Measurements from ENCODE around the gene PCYT1B.
"Not testable (repeated sequence)": the region's sequence is repeated elsewhere in the genome, so short reads cannot be mapped to it uniquely, and the experiment has no call there.

Gene PCYT1B

DNA sequence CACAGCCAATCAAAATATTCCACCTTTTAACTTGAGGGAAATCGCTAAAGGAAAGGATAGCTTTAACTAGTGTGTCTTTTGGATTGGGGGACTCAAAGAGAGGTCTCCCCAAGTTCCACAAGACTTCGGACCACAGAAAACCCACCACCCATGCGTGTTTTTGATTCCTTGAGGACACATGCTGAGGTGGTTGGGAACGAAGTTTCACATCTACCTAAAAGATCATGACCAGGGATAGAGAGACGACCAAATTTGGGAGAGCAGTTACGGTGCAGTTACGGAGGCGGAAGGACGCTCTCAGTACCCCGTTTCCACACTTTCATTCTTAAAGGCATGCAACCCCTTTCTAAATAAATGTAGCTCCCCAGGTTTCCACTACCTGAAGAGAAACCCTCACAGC is 1.1 kb downstream of the PCYT1B start:
- no peak for DNase-seq (ENCODE audit: low read depth)

DNA sequence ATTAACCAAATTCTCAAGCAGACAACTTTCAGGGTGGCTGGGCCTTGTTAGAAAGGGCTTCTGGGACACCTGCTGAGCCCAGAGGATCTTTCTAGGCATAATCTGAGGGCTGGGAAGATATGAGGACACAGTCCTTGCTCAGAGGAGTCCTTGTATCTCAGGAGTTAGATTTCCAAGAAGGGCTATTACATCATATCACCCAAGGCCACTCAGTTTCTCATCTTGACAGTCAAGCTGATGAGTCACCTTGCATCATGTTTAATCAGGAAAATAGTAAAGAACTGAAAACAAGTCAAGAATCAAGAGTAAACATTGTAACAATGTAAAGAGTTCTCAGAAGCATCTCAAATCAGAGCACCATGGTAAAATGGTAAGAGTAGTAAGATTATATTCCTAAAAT is 4.0 kb downstream of the PCYT1B start:
- no peak for DNase-seq (ENCODE audit: low read depth)

DNA sequence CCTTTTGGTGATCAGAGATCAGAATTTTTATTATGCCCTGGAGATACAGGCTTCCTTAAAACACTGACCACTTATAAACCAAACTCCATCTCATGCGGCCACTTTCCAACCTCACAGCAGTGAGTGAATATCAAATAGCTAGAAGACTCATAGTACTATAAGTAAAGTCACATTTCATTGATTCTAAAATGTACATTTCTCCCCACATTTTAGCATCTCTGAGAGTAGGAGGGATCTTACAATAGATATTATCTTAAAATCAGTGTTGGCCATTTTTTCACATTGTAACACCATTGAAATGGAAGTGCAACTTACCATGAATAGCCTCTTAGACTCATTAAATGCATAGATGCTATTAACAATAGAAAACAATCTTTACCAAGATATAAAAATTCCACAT is 17.4 kb downstream of the PCYT1B start:
- no peak for DNase-seq (ENCODE audit: low read depth)

DNA sequence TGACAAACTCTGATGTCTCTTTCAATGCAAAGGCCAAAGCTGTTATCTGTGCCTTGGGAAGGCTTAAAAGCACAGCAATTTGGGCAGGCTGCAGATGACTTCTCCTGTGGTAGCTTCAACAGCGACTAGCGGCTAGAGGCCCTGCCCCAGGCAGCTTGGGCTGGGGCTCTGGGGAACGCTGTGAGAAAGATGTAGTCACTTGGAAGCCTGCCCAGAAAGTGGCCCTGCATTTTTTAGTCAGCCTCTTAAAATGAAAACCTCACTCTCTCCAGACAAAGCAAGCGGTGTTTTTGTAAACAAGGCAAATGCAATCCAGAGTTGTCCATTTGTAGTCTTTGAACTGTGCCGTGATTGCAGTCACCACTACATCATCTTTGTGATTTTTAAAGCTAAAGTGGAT is 27.5 kb downstream of the PCYT1B start:
- peak; percentile 14 for DNase-seq (ENCODE audit: low read depth)

DNA sequence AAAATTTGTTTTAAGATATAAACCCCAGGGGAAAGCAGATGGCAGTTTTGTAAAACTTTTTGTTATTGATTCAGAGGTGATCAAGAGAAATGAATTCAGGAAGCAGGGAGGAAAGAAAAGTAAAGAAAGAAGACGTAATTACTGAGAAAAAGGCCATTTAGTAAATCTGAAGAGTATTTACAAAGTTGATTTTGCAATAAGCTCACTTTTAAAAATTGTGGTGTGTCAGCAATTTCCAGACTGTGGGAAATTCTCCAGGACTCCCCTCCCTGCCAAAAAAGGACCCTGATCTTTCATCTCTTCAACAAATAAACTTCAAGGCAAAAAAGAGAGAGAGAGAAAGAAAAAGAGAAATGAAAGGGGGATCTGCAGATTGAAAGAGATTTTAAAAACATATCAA is 36.6 kb downstream of the PCYT1B start:
- DNase-seq (ENCODE audit: low read depth): no peak

DNA sequence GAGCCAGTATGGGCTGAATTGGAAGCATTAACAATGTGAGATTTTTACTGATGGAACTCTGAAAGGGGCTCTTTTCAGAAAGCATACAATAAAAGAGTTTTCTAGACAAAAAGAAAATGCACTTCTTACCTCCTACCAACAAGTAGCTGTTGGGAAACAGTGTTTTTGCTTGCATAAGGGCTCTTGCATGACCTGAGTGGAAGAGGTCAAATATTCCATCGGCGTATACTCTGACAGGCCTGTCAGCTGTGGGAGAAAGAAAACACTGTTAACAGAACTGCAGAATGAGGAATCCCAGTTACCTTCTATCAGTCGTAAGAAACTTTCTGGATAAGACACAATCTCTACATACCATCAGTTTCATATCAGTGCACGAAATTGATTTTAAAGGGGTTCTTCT is 39.5 kb downstream of the PCYT1B start:
- DNase-seq (ENCODE audit: low read depth): no peak

DNA sequence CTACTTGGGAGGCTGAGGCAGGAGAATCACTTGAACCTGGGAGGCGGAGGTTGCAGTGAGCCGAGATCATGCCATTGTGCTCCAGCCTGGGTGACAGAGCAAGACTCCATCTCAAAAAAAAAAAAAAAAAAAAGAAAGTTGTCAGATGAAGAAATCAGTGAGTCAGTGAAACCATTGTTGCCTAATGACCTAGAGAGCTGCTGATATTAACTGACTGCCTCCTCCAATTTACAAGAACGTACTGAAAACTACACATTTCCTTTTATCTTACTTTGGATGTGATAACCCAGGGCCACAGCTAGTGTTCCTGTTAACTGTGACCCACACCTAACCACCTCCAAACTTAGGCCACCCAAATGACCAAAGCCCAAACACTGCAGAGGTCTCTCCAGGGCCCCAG is 41.2 kb downstream of the PCYT1B start:
- DNase-seq (ENCODE audit: low read depth): not testable (repeated sequence)

DNA sequence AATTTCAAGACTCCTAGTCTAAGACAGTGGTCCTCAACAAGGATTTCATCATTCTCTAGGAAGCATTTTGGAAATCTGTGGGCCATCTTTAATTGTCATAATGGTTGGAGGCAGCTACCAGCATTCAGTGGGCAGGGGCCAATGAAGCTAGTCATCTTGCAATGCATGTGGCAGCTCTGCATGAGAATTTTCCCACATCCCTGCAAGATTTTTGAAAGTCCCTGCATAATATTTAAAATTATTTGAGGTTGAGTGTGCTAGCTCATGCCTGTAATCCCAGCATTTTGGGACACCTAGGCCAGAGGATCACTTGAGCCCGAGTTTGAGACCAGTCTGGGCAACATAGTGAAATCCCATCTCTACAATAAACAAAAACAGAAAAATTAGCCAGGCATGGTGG is 44.0 kb downstream of the PCYT1B start:
- no peak for DNase-seq (ENCODE audit: low read depth)

DNA sequence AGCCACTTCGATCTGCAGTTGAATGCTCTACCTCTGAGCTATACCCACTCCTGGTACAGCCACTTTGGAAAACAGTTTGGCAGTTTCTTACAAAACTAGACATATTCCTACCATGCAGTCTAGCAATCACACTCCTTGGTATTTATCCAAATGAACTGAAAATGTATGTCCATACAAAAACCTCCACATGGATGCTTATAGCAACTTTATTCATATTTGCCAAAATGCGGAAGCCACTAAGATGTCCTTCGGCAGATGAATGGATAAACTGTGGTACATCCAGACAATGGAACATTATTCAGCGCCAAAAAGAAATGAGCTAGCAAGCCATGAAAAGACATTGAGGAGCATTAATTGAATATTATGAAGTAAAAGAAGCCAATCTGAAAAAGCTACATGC is 45.3 kb downstream of the PCYT1B start:
- DNase-seq (ENCODE audit: low read depth): no peak

DNA sequence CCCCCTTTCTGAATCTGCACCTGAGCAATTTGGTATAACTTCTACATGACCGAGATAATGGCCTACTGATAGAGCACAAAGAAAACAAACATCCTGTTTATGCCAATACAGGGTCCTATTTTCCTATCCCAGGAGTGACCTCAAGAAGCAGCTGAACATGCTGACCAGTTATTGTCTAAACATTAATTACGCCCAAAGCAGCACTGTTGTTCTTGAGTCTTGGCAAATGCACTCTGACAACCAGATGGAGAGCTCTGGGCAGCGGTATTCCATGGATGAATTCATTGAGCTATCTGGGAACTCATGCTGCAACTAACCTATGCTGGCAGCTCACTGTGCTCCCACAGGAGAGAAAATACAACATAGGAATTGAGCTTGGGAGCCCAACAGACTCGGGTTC is 52.6 kb downstream of the PCYT1B start:
- DNase-seq (ENCODE audit: low read depth): no peak

DNA sequence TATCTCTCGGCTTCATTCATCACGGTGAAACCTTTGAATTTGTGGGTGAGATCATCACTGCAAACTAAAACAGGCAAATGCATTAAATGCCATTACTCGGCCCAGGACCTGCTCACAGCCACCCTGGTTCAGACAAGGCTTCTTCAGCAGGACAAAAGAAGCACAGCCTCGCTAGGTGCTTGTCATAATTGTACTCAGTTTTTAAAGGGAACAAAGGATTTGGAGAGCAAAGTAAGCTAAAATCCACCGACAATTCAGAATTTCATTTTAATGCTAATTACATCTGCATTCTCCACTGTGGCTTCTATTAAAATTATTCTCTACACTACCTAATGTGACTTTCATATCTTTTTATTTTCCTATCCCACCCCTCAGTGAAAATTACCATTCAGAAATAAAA is 57.0 kb downstream of the PCYT1B start:
- no peak for DNase-seq (ENCODE audit: low read depth)

DNA sequence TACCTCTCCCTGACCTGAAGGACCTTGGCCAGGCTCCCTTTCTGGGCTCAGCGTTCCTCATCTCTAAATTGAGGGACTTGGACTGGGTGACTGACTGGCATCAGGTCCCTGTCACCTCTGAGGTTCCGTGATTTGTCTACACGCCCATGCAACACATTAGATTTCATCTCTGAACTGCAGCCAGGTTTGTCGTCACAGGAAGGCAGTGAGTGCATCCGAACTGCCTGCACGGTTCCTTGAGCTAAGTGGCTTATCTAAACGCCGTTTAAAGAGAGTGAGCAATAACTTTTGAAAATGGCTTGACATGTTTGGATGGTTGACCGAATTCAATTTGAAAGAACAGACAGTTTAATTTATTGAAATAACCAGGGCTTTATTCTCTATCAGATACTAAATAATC is 70.1 kb downstream of the PCYT1B start:
- DNase-seq (ENCODE audit: low read depth): no peak

DNA sequence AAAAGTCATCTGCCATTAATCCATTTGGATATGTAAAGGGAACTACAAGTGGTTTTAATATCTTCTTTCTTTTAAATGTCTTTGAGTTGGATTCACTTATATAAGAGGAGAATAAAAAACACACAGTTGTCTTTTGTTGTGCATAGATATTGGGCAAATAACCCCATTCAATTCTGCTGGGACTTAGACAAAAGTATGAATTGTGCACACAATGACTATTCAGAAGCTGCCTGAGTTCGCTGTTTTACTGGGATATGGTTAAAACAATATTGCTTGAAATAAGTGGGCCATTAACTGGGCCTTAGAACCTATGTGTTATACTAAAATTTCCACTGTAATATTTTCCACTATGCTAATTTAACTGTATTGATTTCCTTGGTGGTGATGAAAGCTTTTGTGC is 71.7 kb downstream of the PCYT1B start:
- no peak for DNase-seq (ENCODE audit: low read depth)

DNA sequence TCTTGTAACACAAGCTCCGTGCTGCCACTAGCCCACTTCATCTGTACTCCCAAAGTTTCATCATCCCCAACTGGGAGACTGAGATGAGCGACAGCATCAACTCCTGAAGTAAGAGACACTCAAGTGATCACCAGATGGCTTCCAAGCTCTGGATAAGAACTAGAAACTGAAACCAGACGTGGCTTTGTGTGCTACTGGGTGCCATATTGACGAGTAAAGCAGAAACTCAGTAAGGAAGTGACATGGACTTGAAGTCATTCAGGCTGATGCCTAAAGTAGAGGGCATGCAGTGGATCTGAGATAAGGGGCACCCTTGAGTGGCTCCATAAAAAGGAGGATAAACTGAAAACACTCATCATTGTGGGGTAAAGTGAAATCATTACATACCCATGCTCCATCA is 72.4 kb downstream of the PCYT1B start:
- no peak for DNase-seq (ENCODE audit: low read depth)

DNA sequence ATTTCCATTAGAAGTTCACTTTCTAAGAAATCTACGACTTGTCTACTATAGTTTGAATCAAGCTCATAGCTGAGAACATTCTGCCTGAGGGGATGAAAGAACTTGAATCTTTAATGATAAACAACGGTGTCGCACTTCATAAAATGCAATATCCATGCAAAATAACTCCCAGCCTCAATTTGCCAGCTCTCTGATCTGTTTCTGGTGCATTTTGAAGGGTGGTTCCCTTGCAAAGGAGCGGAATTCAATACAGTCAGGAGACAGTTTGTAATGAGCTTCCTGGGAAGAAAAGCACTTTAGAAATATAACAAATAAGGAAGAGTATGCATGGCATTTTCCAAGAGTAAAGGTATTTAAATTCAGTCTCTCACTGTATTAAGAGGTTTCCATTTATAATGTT is 80.0 kb downstream of the PCYT1B start:
- DNase-seq (ENCODE audit: low read depth): no peak

DNA sequence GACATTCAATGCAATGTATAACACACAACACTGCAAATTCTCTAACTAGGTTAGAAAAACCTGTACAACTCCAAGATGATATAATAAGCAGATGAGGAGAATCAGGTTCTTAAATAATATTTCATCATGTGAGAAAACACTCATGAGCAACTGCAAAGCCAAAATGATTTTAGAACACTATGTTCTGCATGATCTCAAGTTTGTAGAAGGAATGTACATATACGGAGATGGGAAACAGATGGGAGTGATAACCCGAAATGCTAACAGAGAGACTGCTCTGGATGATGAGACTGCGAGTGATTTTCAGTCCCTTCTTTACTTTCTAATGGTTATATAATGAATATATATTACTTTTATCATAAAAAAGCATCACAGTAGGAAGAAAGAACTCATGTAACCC is 80.9 kb downstream of the PCYT1B start:
- DNase-seq (ENCODE audit: low read depth): no peak

DNA sequence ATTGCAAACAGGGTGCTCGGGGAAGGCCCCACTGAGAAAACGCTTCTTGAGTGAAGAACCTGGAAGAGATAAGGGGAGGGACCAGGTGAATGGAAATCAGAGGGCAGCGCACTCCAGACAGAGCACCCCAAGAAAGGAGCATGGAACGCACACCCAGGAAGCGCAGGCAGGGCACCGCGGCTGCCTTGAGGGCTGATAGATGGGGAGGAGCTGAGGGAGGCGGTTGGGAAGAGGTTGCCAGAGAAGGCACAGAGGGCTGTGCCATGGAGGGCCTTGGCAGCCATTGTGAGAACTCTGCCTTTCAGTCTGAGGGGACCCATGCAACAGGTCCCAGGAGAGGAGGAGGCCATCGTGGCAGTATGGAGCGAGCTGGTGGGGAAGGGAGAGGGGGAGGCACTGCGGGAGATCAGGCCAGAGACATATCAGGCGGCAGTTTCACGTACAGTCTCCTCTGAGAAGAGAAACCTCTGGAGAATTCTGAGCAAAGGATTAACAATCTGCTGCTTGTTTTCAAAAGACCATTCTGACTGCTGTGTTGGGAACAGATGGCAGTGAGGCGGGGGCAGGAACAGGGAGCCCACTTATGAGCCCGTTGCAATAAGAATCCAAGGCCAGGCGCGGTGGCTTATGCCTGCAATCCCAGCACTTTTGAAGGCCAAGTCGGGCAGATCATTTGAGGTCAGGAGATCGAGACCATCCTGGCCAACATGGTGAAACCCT is 83.7 kb downstream of the PCYT1B start:
- no peak for DNase-seq (ENCODE audit: low read depth)

DNA sequence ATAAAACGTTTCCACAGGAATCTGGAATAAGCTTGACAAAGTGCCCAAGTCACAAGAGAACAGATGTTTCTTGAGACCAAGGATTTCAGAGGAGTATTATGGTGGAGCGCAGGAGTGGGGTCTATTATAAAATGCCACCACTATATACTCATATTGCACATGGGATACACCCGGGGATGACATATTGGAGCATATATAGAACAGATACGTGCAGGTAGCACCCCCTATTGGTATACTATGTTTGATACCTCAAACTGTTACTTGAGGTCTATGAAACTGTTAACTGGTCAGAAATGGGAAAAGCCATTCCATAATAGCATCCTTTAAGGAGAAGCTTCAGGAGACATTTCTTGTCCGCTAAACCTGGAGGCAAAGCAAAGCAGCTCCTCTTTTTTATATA is 86.0 kb downstream of the PCYT1B start:
- DNase-seq (ENCODE audit: low read depth): no peak

DNA sequence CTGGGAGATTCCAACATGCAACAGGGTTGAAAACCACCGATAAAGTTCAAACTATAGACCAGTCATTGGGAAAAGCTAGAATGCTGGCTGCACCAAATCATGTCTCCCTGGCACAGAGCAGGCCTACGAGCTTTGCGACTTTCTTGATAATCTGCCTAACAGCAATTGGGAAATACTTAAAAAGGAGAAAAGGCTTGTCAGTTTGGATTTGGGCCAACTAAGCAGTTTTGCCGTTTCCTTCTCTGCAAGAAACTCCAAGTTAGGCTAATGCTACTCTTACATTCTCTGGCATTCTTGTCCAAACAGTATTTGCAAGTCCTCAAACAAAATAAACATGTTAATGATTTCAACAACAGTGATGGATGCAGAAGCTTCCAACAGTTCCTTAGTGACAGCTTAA is 94.1 kb downstream of the PCYT1B start:
- no peak for DNase-seq (ENCODE audit: low read depth)

DNA sequence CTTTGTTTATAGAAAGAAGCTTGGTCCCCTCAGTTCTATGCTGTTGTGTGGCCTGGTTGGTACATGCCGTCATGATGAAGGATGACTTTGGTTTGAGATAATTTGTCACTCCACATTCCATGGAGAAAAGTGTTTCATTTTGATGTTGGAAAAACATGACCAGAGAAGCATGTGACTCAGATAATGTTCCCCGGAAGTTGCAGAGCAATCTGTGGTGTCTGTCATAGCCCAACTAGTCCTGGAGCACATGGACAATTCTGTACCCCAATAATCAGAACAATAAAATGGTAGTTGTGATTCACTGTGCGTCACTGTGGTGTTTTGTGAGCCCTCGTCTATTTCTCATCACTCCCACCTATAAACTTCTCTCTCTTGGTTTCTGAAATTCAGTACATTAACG is 97.0 kb downstream of the PCYT1B start:
- no peak for DNase-seq (ENCODE audit: low read depth)

DNA sequence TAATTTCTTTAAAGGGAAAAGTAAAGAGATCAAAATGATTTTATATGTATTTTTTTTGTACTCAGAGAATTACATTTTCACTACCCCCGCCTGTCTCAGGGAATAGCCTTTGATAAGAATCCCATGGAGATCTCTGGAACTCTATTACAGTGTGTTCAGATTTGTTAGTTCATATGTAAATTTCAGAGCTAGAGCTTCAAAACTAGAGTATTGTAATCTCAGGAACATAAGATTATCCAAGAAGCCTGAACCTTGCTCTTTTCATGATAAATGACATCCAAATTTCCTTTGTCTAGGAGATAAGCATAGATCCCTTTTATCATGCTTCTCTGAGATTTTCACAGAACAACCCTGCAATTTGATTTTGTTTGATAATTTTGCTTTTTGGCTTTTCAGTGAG is 99.2 kb downstream of the PCYT1B start:
- DNase-seq (ENCODE audit: low read depth): no peak

DNA sequence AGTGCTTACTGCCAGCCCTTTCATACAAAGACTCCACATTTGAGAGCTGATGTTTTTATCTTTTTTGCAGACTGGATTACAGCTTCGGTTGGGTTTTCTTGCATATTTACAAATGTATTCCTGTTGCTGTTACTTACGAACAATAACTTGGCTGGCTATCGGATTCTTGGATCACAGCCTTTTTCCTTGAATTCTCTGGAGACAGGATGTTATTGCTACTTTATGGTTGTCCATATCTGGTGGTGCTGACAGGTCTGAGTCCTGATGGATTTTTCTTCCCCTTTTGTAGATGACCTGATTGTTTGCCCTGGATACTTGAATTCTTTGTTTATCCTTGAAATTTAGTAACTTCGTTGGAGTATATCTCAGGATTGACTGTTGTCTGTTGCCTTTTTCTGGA is 104.4 kb downstream of the PCYT1B start:
- no peak for DNase-seq (ENCODE audit: low read depth)

DNA sequence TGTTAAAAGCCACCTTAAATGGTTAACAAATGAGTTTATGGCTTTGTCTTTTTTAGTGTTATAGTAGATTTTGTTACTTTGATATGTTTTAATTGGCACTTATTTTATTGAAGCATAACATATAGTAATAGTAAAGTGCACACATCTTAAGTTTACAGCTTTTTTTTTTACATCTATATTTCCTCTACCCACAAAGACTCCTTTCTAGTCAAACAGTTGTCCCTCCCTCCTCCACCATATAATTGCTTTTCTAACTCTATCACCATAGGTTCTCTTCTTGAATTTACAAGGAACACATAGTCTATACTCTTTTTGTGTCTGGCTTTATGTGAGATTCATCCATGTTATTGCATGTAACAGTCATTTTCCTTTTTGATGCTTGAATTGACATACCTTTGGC is 110.6 kb downstream of the PCYT1B start:
- DNase-seq (ENCODE audit: low read depth): no peak

DNA sequence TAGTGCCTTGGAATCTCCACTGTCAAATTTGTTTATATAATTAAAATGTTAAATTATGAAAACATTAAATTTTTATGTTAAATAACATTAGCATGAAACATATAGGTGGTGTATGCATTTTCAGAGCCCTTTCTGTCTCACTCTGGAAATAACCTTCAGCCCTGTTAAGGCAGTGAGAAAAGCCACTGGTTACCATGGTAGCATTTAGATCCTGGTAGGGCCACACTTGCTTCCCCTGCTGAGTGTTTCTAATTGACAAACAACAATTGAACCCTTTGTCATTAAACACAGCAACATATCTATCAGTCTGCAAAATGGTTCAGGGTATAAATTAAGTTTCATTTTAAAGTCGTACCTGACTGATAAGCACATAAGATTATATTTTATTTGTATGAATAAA is 118.5 kb downstream of the PCYT1B start:
- no peak for DNase-seq (ENCODE audit: low read depth)

DNA sequence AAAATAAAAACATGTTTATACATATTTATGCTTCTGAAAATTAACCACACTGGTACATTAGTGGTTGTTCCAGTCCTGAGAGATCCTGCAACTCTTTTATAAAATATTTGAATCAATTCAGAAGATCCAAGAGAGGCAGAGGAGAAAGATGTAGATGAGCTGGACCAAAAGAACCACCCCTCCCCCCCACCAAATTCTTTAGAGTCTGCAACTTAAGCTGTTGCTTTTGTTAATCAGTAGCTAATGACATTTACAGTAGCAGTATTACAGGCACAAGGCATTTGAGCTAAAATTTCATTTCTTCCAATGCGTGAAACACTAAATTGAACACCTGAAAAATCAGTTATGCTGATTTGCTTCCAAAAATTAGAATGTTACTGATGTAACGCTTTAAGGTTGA is 120.5 kb downstream of the PCYT1B start:
- DNase-seq (ENCODE audit: low read depth): no peak
